ENCODE measurements around the gene NIPSNAP3A.
"Not testable (repeated sequence)": the region's sequence is repeated elsewhere in the genome, so short reads cannot be mapped to it uniquely, and the experiment has no call there.

Gene NIPSNAP3A

GRCh38 chr9:104747565-104748358 lies at the start of gene NIPSNAP3A:
NIPSNAP3A (plus strand) TSS chr9:104747683; CDS start chr9:104747793, 110 bp downstream.
- peak; percentile 67 for DNase-seq (ENCODE audit: low read depth)

- no peak for DNase-seq (ENCODE audit: low read depth)
Observed at GRCh38 chr9:104700306-104700705, 47.2 kb upstream of the NIPSNAP3A start.

- not testable (repeated sequence) for DNase-seq (ENCODE audit: low read depth)
Observed at GRCh38 chr9:104708737-104709136, 38.7 kb upstream of the NIPSNAP3A start.

- DNase-seq (ENCODE audit: low read depth), result no peak
Observed at GRCh38 chr9:104711604-104712003, 35.9 kb upstream of the NIPSNAP3A start.

- DNase-seq (ENCODE audit: low read depth), result no peak
Observed at GRCh38 chr9:104725014-104725413, 22.5 kb upstream of the NIPSNAP3A start.

- no peak for DNase-seq (ENCODE audit: low read depth)
Observed at GRCh38 chr9:104738452-104738851, 9.0 kb upstream of the NIPSNAP3A start.

- DNase-seq (ENCODE audit: low read depth), result peak; percentile 56
Observed at GRCh38 chr9:104740621-104741020, 6.9 kb upstream of the NIPSNAP3A start.

GRCh38 chr9:104743376-104743985 lies 4.0 kb upstream of the NIPSNAP3A start:
- DNase-seq (ENCODE audit: low read depth), result peak; percentile 53

- no peak for DNase-seq (ENCODE audit: low read depth)
Observed at GRCh38 chr9:104745852-104746251, 1.6 kb upstream of the NIPSNAP3A start.

GRCh38 chr9:104746285-104746684 lies 1.2 kb upstream of the NIPSNAP3A start:
- DNase-seq (ENCODE audit: low read depth), result no peak

GRCh38 chr9:104746798-104747197 lies 685 bp upstream of the NIPSNAP3A start:
- no peak for DNase-seq (ENCODE audit: low read depth)

GRCh38 chr9:104747245-104747564 lies 278 bp upstream of the NIPSNAP3A start:
- DNase-seq (ENCODE audit: low read depth), result no peak

- DNase-seq (ENCODE audit: low read depth), result no peak
Observed at GRCh38 chr9:104748359-104749031, 1.0 kb downstream of the NIPSNAP3A start.

- no peak for DNase-seq (ENCODE audit: low read depth)
Observed at GRCh38 chr9:104750185-104750767, 2.8 kb downstream of the NIPSNAP3A start.

GRCh38 chr9:104758974-104759373 lies 11.5 kb downstream of the NIPSNAP3A start:
- DNase-seq (ENCODE audit: low read depth), result no peak

GRCh38 chr9:104765138-104765537 lies 17.7 kb downstream of the NIPSNAP3A start:
- peak; percentile 71 for DNase-seq (ENCODE audit: low read depth)

- no peak for DNase-seq (ENCODE audit: low read depth)
Observed at GRCh38 chr9:104766025-104766424, 18.5 kb downstream of the NIPSNAP3A start.

GRCh38 chr9:104767507-104767906 lies 20.0 kb downstream of the NIPSNAP3A start:
- DNase-seq (ENCODE audit: low read depth), result no peak

- not testable (repeated sequence) for DNase-seq (ENCODE audit: low read depth)
Observed at GRCh38 chr9:104769029-104769428, 21.5 kb downstream of the NIPSNAP3A start.

GRCh38 chr9:104769655-104770054 lies 22.2 kb downstream of the NIPSNAP3A start:
- no peak for DNase-seq (ENCODE audit: low read depth)

- peak; percentile 35 for DNase-seq (ENCODE audit: low read depth)
Observed at GRCh38 chr9:104772714-104773510, 25.4 kb downstream of the NIPSNAP3A start.

- DNase-seq (ENCODE audit: low read depth), result no peak
Observed at GRCh38 chr9:104774132-104774531, 26.6 kb downstream of the NIPSNAP3A start.
